CD4-positive, alpha-beta T cell (primary cell): Measurements from ENCODE around the gene ADAD2. TPM values are rescaled to one million over a fixed set of nuclear protein-coding genes. Genes with fewer than 3 reads are reported as not detected.

ENCODE experiments used
- ATAC-seq: fragments of 200-7000 bp; cut with Tn5 transposase; one replicate; pipeline ENCODE4 v1.10.0; 2022; ENCODE audit warnings: mild to moderate bottlenecking; ENCODE audit not compliant: poor library complexity
- CTCF ChIA-PET: fragments of 350-600 bp; sonication (Branson Sonifier 250); formaldehyde crosslinking; loops from one replicate; lab custom pipeline; 2021; ENCODE audit warnings: antibody characterized with exemption, inconsistent platforms; lab: Charles Lee
- POLR2A ChIA-PET: fragments of 350-600 bp; sonication (Branson Sonifier 250); formaldehyde crosslinking; loops from one replicate; lab custom pipeline; 2021; ENCODE audit warnings: antibody characterized with exemption, inconsistent platforms; lab: Charles Lee
- DNase-seq, 14 experiments: peaks; one replicate each; pipeline ENCODE4 v3.0.0-alpha.2; 2013 to 2020; ENCODE audit warnings: mixed read lengths in 2 of 14
- H3K27ac ChIP-seq, 2 donors: one replicate each; pipeline versions ENCODE4 v1.5.1 to v1.7.0; 2013; ENCODE audit warnings: low read length in 2 of 2, low read depth in 1 of 2, mild to moderate bottlenecking in 1 of 2
- H3K27me3 ChIP-seq, 2 experiments: 1 replicate in 1 of 2; 2 replicates in 1 of 2; pipeline versions ENCODE4 v1.6.1 to v1.7.0; 2013; ENCODE audit warnings: low read length in 2 of 2, control low read depth in 1 of 2, mild to moderate bottlenecking in 1 of 2, moderate library complexity in 1 of 2; ENCODE audit not compliant: insufficient read depth in 2 of 2, control insufficient read depth in 1 of 2
- H3K36me3 ChIP-seq: one replicate; pipeline ENCODE4 v1.6.1; 2013; ENCODE audit warnings: low read length, control low read depth; ENCODE audit not compliant: insufficient read depth
- H3K4me1 ChIP-seq: one replicate; pipeline ENCODE4 v1.6.1; 2013; ENCODE audit warnings: low read length, control low read depth; ENCODE audit not compliant: insufficient read depth
- H3K4me3 ChIP-seq: one replicate; pipeline ENCODE4 v1.5.1; 2013; ENCODE audit warnings: mild to moderate bottlenecking, low read length, moderate library complexity
- H3K9me3 ChIP-seq, 2 experiments: 1 replicate in 1 of 2; 2 replicates in 1 of 2; pipeline versions ENCODE4 v1.6.1 to v1.7.0; 2013; ENCODE audit warnings: low read length in 2 of 2, mild to moderate bottlenecking in 2 of 2, control low read depth in 1 of 2, moderate library complexity in 1 of 2; ENCODE audit not compliant: control insufficient read depth in 1 of 2, insufficient read depth in 1 of 2
- H3K27ac Mint-ChIP-seq: one replicate; pipeline ENCODE4 v1.8.0; 2020; ENCODE audit warnings: mixed read lengths
- H3K27me3 Mint-ChIP-seq: one replicate; pipeline ENCODE4 v1.8.0; 2021; ENCODE audit warnings: mixed read lengths
- H3K36me3 Mint-ChIP-seq: one replicate; pipeline ENCODE4 v1.8.0; 2021; ENCODE audit warnings: low read depth, mixed read lengths
- H3K4me1 Mint-ChIP-seq: one replicate; pipeline ENCODE4 v1.8.0; 2021; ENCODE audit warnings: low read depth, mixed read lengths
- H3K4me3 Mint-ChIP-seq: one replicate; pipeline ENCODE4 v1.8.0; 2020; ENCODE audit warnings: mild to moderate bottlenecking, mixed read lengths
- H3K9me3 Mint-ChIP-seq: one replicate; pipeline ENCODE4 v1.8.0; 2020; ENCODE audit warnings: mixed read lengths
- CTCF ChIP-seq: fragments of 200-600 bp; IDR thresholded peaks from one replicate; pipeline ENCODE4 v1.8.0; 2022; ENCODE audit warnings: antibody characterized with exemption, mild to moderate bottlenecking
- intact Hi-C, 2 experiments: fragments of 100-400 bp; cut with DNase I in 1 of 2; cut with micrococcal nuclease in 1 of 2; formaldehyde crosslinking; loops; one replicate each; pipeline versions ENCODE4 v1.15.1 to v1.9.0; 2023 to 2025; cut with DNase I, micrococcal nuclease
- total RNA-seq, 174 experiments: library from RNA in 2 of 174; stranded (reverse) in 2 of 174; gene quantifications; one replicate each; pipeline ENCODE4 v1.2.3 and lab custom pipeline; 2021 to 2026

The ADAD2 gene
- total RNA-seq, 2 experiments from 2014 or later = 0.59 TPM; not detected in 1

- Mint-ChIP-seq H3K27me3 (peaks cover 16% of the 10 kb centered on the region), H3K36me3 (no peaks in the 10 kb centered on the region), H3K4me1 (no peaks in the 10 kb centered on the region), H3K27ac (no peak overlapping the region), H3K4me3 (no peak overlapping the region), H3K9me3 (no peaks in the 10 kb centered on the region)
- no peak for ATAC-seq
- no peaks in the 10 kb centered on the region for H3K9me3 ChIP-seq
- no peak for DNase-seq
- intact Hi-C loops = no loop called here
- ChIA-PET POLR2A (no interaction called here), CTCF (no interaction called here)
- no peaks in the 10 kb centered on the region for H3K36me3 ChIP-seq
- no peaks in the 10 kb centered on the region for H3K4me1 ChIP-seq
- H3K4me3 ChIP-seq = no peak overlapping the region
- no peak for TF ChIP-seq CTCF
- H3K27me3 ChIP-seq = peaks cover 2 to 5% of the 10 kb centered on the region in 2 experiments
- H3K27ac ChIP-seq = no peak overlapping the region
These were observed 34.2 kb downstream of the ADAD2 start for GRCh38 chr16:84225126-84225525.

- no peak for ATAC-seq
- no peak for TF ChIP-seq CTCF
- H3K9me3 ChIP-seq = no peaks in the 10 kb centered on the region
- H3K9me3 Mint-ChIP-seq = no peaks in the 10 kb centered on the region
- CTCF ChIA-PET = no interaction called here
- no peak overlapping the region for H3K27ac Mint-ChIP-seq
- no peak overlapping the region for H3K4me3 Mint-ChIP-seq
- DNase-seq = no peak
- intact Hi-C loops = no loop called here
- no peak overlapping the region for H3K27ac ChIP-seq
- no peaks in the 10 kb centered on the region for H3K36me3 ChIP-seq
- no peaks in the 10 kb centered on the region for H3K36me3 Mint-ChIP-seq
- H3K4me1 Mint-ChIP-seq = no peaks in the 10 kb centered on the region
- peaks cover 17% of the 10 kb centered on the region for H3K27me3 Mint-ChIP-seq
- peaks cover 2 to 5% of the 10 kb centered on the region in 2 experiments for H3K27me3 ChIP-seq
- POLR2A ChIA-PET = no interaction called here
- H3K4me3 ChIP-seq = no peak overlapping the region
- H3K4me1 ChIP-seq = no peaks in the 10 kb centered on the region
These were observed 34.6 kb downstream of the ADAD2 start for GRCh38 chr16:84225571-84225970.

DNA sequence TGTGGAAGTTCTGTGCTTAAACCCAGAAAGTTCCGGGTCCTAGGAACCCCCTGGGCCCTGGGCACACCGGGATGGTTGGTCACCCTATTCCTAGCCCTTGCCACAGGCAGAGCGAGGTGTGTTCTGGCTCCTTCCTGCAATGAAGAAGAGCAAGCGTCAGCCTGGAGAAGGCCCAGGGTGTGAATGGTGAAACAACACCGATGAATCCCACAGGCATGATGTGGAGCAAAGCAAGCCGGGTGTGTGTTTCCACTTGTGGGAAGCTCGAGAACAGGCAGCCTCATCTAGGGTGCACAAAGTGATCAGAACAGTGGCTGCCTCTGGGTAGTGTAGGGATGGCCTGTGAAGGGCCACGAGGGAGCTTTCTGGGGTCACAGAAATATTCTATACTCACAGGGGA lies 35.1 kb downstream of the ADAD2 start:
- TF ChIP-seq CTCF = no peak
- Histone ChIP-seq H3K4me1 (no peaks in the 10 kb centered on the region), H3K27ac (no peak overlapping the region), H3K4me3 (no peak overlapping the region), H3K9me3 (no peaks in the 10 kb centered on the region), H3K36me3 (no peaks in the 10 kb centered on the region), H3K27me3 (peaks cover 2 to 5% of the 10 kb centered on the region in 2 experiments)
- Mint-ChIP-seq H3K27me3 (peaks cover 21% of the 10 kb centered on the region), H3K36me3 (no peaks in the 10 kb centered on the region), H3K27ac (no peak overlapping the region), H3K9me3 (no peaks in the 10 kb centered on the region), H3K4me1 (no peaks in the 10 kb centered on the region), H3K4me3 (no peak overlapping the region)
- ChIA-PET CTCF (no interaction called here), POLR2A (no interaction called here)
- ATAC-seq = no peak
- intact Hi-C loops = no loop called here
- no peak for DNase-seq
